ENCODE data around the gene MAPK7.

Gene MAPK7

DNA sequence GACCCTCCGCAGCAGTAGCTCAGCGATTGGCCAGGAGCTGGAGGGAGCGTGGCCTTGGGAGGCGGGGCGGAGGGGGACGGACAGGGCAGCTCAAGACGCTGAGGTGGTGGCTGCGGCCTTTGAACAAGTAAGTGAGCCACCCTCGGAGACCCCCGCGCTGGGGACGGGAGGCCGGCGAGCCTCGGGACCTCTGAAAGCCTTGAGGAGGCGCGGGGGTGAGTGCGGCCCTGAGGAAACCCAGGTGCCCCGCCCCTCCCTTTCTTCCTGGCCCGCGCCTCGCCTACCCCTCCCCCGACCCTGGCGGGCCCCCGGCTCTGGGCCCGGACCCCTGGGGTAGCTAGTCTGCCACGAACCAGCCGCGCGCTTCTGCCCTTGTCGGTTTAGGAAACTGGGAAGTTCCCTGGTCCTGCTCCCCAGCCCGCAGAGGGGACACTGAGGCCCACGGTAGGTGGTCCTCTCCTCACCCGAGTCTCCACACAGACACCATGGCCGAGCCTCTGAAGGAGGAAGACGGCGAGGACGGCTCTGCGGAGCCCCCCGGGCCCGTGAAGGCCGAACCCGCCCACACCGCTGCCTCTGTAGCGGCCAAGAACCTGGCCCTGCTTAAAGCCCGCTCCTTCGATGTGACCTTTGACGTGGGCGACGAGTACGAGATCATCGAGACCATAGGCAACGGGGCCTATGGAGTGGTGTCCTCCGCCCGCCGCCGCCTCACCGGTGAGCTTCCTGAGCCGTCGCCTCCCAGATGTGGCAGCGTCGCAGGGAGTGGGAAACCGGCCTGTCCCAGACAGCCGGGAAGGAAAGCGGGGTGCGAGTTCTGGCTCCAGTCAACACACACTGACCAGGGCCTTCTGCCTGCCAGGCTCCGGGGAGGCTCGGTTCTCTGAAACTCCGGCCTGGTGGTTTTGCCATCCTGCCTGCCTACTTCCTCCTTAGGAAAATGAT is at the start of gene MAPK7:
Gene MAPK7, plus strand, starts transcription at position 83 of the 945 bp plus-strand sequence. Its CDS starts 403 bp downstream, at position 486.
- peak within 1 kb of the TSS; percentile 90 for H3K4me3 ChIP-seq (ENCODE audit: low read depth, low read length)
- TF ChIP-seq, protein P1, sequence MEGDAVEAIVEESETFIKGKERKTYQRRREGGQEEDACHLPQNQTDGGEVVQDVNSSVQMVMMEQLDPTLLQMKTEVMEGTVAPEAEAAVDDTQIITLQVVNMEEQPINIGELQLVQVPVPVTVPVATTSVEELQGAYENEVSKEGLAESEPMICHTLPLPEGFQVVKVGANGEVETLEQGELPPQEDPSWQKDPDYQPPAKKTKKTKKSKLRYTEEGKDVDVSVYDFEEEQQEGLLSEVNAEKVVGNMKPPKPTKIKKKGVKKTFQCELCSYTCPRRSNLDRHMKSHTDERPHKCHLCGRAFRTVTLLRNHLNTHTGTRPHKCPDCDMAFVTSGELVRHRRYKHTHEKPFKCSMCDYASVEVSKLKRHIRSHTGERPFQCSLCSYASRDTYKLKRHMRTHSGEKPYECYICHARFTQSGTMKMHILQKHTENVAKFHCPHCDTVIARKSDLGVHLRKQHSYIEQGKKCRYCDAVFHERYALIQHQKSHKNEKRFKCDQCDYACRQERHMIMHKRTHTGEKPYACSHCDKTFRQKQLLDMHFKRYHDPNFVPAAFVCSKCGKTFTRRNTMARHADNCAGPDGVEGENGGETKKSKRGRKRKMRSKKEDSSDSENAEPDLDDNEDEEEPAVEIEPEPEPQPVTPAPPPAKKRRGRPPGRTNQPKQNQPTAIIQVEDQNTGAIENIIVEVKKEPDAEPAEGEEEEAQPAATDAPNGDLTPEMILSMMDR (IDR thresholded peaks at IDR 0.05; ENCODE audit: borderline replicate concordance, insufficient read depth, low read depth, low read length), result no peak

DNA sequence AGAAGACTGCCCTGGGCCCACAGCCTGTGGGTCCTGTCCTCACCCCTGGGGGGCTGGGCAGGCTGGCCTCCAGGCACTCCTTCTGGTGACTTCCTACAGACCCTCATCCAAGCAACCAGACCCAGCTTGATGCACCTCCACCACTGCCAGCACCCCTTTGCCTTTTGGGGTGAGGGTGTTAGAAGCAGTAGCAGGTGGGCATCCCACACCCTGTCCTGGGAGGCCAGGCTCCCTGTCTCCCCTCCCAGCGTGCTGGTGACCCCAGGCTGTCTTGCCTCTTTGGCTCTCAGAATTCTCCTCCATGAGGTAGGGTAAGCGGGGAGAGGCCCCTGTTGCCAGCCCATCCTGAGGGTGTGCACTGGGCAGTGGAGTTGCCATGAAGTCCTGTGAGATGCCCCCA is 49.2 kb upstream of the MAPK7 start:
- no peak overlapping the region for H3K4me3 ChIP-seq (ENCODE audit: low read depth, low read length)
- TF ChIP-seq, protein P1 (IDR thresholded peaks at IDR 0.05; ENCODE audit: borderline replicate concordance, insufficient read depth, low read depth, low read length), result no peak

DNA sequence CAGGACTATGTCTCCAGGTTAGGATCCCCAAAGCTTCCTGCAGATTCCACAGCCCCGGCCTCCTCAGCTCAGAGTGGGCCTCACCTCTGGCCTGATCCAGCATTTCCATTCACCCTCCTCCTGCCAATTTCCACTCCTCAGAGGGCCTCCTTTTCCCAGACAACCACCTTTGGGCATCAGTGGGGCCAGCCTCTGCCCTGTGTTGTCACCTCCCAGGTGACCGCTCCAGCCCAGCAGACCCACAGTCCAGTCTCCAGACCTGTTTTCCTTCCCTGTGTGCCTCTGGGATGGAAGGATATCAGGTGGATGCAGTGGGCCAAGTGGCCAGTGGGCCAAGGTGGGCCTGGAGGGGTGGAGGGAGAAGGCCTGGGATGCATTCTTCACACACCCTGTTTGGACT is 48.5 kb upstream of the MAPK7 start:
- no peak overlapping the region for H3K4me3 ChIP-seq (ENCODE audit: low read depth, low read length)
- TF ChIP-seq, protein P1 (IDR thresholded peaks at IDR 0.05; ENCODE audit: borderline replicate concordance, insufficient read depth, low read depth, low read length), result no peak

DNA sequence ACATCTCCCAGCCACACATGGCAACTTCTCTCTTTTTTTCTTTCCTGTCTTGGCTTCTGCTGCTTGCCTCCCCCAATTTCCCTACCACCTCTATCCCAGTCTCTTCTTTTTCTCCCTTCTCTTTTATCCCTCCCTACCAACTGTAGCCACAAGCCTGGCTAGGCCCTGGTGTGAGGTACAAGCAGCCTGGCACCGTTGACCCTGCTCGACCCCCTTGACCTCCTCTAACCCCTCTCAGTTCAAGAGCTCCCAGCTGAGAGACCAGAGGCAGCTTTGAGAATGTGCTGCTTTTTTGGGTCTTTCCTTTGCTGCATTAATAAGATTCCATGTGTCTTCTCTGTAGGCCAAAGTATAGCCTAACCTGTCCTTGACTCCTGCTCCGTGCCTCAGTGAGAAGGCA is 48.0 kb upstream of the MAPK7 start:
- TF ChIP-seq, protein P1 (IDR thresholded peaks at IDR 0.05; ENCODE audit: borderline replicate concordance, insufficient read depth, low read depth, low read length), result no peak
- H3K4me3 ChIP-seq (ENCODE audit: low read depth, low read length), result no peak overlapping the region

DNA sequence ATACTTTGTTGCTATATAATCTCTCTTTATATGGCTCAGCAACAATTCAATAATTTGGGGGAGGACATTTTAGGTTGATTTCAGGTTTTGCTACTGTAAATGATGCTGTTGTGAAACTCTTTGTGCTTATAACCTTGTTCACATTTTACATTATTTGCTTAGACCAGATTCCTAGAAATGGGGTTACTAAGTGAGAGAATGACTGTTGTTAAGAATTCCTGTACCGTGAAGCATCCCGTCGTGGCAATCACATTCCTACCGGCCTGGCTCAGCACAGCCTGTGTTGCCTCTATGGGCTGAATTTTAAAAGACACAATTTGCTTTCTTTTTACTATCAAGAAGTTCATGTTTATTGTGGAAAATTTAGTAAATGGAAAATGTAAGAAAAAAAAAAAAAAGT is 47.2 kb upstream of the MAPK7 start:
- TF ChIP-seq, protein P1 (IDR thresholded peaks at IDR 0.05; ENCODE audit: borderline replicate concordance, insufficient read depth, low read depth, low read length), result no peak
- H3K4me3 ChIP-seq (ENCODE audit: low read depth, low read length), result no peak overlapping the region

DNA sequence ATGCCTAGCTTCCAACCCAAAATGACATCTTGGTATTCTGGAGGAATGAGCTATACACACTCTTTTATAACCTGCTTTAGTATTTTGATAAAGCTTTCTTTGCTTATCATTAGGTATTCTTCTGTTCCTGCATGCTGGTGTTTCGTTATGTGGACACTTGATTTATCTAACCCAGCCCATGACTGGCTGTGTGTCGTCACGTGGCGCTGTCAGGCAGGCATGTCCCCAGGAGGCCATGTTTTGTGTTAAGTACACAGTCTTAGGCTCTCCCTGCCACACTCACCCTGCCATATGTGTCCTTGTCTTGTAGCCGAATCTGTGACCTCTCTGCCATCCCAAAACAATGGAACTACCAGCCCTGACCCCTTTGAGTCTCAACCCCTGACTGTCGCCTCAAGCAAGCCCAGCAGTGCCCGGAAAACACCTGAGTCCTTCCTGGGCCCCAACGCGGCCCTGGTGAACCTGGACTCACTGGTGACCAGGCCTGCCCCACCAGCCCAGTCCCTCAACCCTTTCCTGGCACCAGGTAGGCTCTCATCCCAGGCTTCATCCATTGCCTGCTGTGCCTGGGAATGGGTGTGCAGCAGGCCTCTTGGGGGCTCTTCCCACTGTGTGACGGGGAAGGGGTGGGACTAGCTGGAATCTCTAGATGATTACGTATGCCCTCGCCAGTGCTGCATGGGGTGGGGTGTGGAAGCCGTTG is 46.6 kb upstream of the MAPK7 start:
- no peak overlapping the region for H3K4me3 ChIP-seq (ENCODE audit: low read depth, low read length)
- TF ChIP-seq, protein P1 (IDR thresholded peaks at IDR 0.05; ENCODE audit: borderline replicate concordance, insufficient read depth, low read depth, low read length), result no peak

All from GM12875 (cell line).